ENCODE data around the gene SH3RF3.

DNA sequence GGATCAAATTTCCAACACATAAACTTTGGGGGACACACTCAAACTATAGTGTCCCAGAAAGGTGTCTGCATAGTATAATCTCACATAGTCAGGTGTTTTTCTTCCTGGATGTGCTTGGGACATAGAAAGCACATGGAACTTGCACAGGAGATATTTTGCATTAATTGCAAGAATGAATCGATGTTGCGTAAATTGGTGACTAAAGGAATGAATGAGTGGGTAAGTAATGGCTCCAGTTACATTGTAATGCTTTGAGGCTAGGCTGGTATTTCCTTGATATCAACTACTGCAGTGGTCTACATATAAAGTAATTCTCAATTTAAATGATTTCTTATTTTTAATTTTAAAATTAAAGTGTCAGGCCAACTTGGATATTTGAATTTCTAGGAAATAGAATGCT is 53.4 kb downstream of the SH3RF3 start:
- TF ChIP-seq EZH2phosphoT487 (IDR thresholded peaks at IDR 0.05; ENCODE audit: borderline replicate concordance, low read depth): no peak
- no peak for TF ChIP-seq MEF2A (IDR thresholded peaks at IDR 0.05; ENCODE audit: borderline replicate concordance, low read depth)
- no peak for TF ChIP-seq TAF1 (IDR thresholded peaks at IDR 0.05; ENCODE audit: borderline replicate concordance, low read depth, low read length)
- no peak for TF ChIP-seq POLR2AphosphoS5 (IDR thresholded peaks at IDR 0.05; ENCODE audit: low read depth, low read length)
- TF ChIP-seq, protein P1, sequence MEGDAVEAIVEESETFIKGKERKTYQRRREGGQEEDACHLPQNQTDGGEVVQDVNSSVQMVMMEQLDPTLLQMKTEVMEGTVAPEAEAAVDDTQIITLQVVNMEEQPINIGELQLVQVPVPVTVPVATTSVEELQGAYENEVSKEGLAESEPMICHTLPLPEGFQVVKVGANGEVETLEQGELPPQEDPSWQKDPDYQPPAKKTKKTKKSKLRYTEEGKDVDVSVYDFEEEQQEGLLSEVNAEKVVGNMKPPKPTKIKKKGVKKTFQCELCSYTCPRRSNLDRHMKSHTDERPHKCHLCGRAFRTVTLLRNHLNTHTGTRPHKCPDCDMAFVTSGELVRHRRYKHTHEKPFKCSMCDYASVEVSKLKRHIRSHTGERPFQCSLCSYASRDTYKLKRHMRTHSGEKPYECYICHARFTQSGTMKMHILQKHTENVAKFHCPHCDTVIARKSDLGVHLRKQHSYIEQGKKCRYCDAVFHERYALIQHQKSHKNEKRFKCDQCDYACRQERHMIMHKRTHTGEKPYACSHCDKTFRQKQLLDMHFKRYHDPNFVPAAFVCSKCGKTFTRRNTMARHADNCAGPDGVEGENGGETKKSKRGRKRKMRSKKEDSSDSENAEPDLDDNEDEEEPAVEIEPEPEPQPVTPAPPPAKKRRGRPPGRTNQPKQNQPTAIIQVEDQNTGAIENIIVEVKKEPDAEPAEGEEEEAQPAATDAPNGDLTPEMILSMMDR (IDR thresholded peaks at IDR 0.05): no peak
- no peak for TF ChIP-seq EP300 (IDR thresholded peaks at IDR 0.05; ENCODE audit: borderline replicate concordance in 1 of 2, low read depth in 1 of 2, low read length in 1 of 2)
- TF ChIP-seq TEAD4 (IDR thresholded peaks at IDR 0.05; ENCODE audit: borderline replicate concordance, insufficient read depth): no peak
- no peak for TF ChIP-seq GATA2 (CRISPR knock-in tag; IDR thresholded peaks at IDR 0.05)
- TF ChIP-seq MXI1 (IDR thresholded peaks at IDR 0.05; ENCODE audit: low read depth, low read length): no peak
- TF ChIP-seq, protein P2, sequence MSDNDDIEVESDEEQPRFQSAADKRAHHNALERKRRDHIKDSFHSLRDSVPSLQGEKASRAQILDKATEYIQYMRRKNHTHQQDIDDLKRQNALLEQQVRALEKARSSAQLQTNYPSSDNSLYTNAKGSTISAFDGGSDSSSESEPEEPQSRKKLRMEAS (IDR thresholded peaks at IDR 0.05; ENCODE audit: low read depth): no peak
- TF ChIP-seq SIN3A (IDR thresholded peaks at IDR 0.05; ENCODE audit: borderline replicate concordance, low read depth, low read length): no peak
- TF ChIP-seq RCOR1 (IDR thresholded peaks at IDR 0.05; ENCODE audit: low read length): no peak
- TF ChIP-seq, protein P3, sequence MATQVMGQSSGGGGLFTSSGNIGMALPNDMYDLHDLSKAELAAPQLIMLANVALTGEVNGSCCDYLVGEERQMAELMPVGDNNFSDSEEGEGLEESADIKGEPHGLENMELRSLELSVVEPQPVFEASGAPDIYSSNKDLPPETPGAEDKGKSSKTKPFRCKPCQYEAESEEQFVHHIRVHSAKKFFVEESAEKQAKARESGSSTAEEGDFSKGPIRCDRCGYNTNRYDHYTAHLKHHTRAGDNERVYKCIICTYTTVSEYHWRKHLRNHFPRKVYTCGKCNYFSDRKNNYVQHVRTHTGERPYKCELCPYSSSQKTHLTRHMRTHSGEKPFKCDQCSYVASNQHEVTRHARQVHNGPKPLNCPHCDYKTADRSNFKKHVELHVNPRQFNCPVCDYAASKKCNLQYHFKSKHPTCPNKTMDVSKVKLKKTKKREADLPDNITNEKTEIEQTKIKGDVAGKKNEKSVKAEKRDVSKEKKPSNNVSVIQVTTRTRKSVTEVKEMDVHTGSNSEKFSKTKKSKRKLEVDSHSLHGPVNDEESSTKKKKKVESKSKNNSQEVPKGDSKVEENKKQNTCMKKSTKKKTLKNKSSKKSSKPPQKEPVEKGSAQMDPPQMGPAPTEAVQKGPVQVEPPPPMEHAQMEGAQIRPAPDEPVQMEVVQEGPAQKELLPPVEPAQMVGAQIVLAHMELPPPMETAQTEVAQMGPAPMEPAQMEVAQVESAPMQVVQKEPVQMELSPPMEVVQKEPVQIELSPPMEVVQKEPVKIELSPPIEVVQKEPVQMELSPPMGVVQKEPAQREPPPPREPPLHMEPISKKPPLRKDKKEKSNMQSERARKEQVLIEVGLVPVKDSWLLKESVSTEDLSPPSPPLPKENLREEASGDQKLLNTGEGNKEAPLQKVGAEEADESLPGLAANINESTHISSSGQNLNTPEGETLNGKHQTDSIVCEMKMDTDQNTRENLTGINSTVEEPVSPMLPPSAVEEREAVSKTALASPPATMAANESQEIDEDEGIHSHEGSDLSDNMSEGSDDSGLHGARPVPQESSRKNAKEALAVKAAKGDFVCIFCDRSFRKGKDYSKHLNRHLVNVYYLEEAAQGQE (IDR thresholded peaks at IDR 0.05; ENCODE audit: low read depth, low read length): no peak

All from SK-N-SH (cell line).